Measurements from ENCODE around the gene ASB5.

ASB5 gene

GRCh38 chr4:176277162-176277904 lies 8.3 kb upstream of the ASB5 start:
- DNase-seq (ENCODE audit: low read depth, low spot score): no peak

GRCh38 chr4:176276710-176277109 lies 7.7 kb upstream of the ASB5 start:
- no peak for DNase-seq (ENCODE audit: low read depth, low spot score)

GRCh38 chr4:176274441-176274840 lies 5.4 kb upstream of the ASB5 start:
- no peak for DNase-seq (ENCODE audit: low read depth, low spot score)

- no peak for DNase-seq (ENCODE audit: low read depth, low spot score)
Observed at GRCh38 chr4:176273736-176274135, 4.7 kb upstream of the ASB5 start.

- no peak for DNase-seq (ENCODE audit: low read depth, low spot score)
Observed at GRCh38 chr4:176272799-176273198, 3.8 kb upstream of the ASB5 start.

GRCh38 chr4:176271749-176272148 lies 2.7 kb upstream of the ASB5 start:
- no peak for DNase-seq (ENCODE audit: low read depth, low spot score)

GRCh38 chr4:176270669-176271068 lies 1.6 kb upstream of the ASB5 start:
- DNase-seq (ENCODE audit: low read depth, low spot score): no peak

- no peak for DNase-seq (ENCODE audit: low read depth, low spot score)
Observed at GRCh38 chr4:176266026-176266425, 3.0 kb downstream of the ASB5 start.

- no peak for DNase-seq (ENCODE audit: low read depth, low spot score)
Observed at GRCh38 chr4:176262243-176262642, 6.8 kb downstream of the ASB5 start.

- DNase-seq (ENCODE audit: low read depth, low spot score): no peak
Observed at GRCh38 chr4:176261481-176261880, 7.5 kb downstream of the ASB5 start.

- DNase-seq (ENCODE audit: low read depth, low spot score): no peak
Observed at GRCh38 chr4:176261018-176261417, 8.0 kb downstream of the ASB5 start.

- DNase-seq (ENCODE audit: low read depth, low spot score): no peak
Observed at GRCh38 chr4:176259330-176260090, 9.5 kb downstream of the ASB5 start.

- no peak for DNase-seq (ENCODE audit: low read depth, low spot score)
Observed at GRCh38 chr4:176258135-176258534, 10.9 kb downstream of the ASB5 start.

GRCh38 chr4:176256921-176257320 lies 12.1 kb downstream of the ASB5 start:
- no peak for DNase-seq (ENCODE audit: low read depth, low spot score)

- no peak for DNase-seq (ENCODE audit: low read depth, low spot score)
Observed at GRCh38 chr4:176242764-176243347, 26.2 kb downstream of the ASB5 start.

GRCh38 chr4:176241703-176242102 lies 27.3 kb downstream of the ASB5 start:
- no peak for DNase-seq (ENCODE audit: low read depth, low spot score)

- DNase-seq (ENCODE audit: low read depth, low spot score): no peak
Observed at GRCh38 chr4:176238826-176239225, 30.2 kb downstream of the ASB5 start.

GRCh38 chr4:176238157-176238610 lies 30.8 kb downstream of the ASB5 start:
- DNase-seq (ENCODE audit: low read depth, low spot score): no peak

- DNase-seq (ENCODE audit: low read depth, low spot score): no peak
Observed at GRCh38 chr4:176236946-176237345, 32.1 kb downstream of the ASB5 start.

- DNase-seq (ENCODE audit: low read depth, low spot score): no peak
Observed at GRCh38 chr4:176230836-176231235, 38.2 kb downstream of the ASB5 start.

GRCh38 chr4:176229645-176230044 lies 39.4 kb downstream of the ASB5 start:
- no peak for DNase-seq (ENCODE audit: low read depth, low spot score)

- no peak for DNase-seq (ENCODE audit: low read depth, low spot score)
Observed at GRCh38 chr4:176226736-176227135, 42.3 kb downstream of the ASB5 start.

GRCh38 chr4:176223561-176223960 lies 45.5 kb downstream of the ASB5 start:
- DNase-seq (ENCODE audit: low read depth, low spot score): no peak
